ENCODE measurements around the gene SNX10.

SNX10 gene

DNA sequence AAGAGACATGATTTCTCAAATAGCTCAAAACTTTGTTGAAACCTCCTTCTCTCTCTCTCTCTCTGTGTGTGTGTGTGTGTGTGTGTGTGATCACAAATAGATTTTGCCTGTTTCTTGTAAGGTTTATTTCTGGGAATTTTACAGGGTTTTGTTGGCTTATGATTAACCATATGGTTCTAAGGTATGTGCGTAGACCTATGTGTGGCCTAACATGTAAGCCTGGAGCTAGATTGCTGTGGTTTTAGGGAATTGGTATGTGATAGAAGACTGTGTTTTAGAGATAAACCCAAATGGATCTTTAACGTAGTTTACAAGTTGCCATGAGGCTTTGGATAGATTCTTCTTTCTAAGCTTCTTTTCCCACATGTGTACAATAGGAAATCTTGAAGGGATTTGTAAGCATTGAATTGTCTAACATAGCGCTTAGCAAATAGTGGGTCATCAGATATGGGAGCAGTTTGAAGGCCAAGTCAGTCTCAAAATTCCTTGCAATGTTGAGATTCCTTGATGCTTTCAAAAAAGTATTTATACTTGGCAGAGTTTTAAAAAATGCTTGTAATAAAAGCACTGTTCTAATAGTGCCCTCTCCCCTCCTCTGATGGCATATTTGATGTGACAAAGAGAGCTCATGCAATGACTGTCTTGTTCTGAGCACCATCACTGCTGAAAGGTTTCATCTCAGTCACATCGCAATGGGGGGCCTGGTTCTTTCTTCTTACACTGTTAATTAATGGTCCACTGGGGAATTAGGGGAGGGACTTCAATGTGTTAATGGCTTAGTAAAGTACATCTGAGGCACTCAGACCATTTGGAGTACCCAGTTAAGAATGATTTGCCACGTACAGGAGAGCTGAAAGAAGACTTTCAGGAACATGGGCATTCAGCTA, 118.2 kb downstream of the SNX10 start:
- DNase-seq: no peak

DNA sequence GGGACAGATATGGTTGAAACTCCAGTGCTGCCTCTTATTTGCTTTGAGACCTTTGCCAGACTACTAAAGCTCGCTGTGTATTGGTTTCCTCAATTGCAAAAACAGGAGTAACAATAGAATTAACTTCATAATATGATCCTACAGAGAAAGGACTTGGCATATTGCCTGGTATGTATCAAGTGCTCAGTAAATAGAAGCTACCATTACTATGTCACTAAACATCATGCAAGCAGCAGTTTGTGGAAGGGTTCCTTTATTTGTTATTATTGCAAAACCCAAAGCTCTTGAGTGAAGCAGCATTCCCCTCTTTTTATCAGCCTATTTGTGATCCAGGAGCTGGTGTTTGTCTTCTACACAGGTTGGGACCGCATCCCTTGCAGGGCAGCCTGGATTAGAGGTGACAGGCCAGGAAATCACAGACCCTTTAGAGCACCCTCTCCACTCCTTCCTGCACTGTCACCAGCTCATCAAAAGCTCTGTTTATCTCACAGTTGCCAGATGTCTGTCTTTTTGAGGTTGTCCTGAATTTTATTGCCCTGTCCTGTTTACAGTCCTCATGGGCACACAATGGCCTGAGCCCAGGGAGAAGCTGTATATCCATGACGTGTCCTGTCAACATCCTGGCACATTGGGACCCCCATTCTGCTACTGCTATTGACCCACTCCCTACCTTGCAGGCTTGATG, 121.5 kb downstream of the SNX10 start:
- DNase-seq: no peak

DNA sequence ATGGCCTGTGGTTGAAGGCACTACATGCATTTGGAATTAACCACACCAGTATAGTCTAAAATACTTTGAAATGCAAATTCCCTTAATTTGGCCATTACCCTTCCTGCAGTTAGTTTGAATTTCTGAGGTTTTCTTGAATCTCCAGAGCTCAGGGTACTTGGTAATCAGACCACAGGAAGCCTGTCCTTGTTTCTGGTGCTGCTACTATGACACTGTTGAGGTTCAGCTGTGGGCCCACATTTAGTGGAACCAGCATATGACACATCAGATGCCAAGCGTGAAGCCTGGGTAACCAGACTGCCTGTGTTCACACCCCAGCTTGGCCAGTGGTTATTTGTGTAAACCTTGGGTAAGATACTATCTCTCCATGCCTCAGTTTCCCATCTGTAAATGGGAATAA, 124.3 kb downstream of the SNX10 start:
- no peak for DNase-seq

DNA sequence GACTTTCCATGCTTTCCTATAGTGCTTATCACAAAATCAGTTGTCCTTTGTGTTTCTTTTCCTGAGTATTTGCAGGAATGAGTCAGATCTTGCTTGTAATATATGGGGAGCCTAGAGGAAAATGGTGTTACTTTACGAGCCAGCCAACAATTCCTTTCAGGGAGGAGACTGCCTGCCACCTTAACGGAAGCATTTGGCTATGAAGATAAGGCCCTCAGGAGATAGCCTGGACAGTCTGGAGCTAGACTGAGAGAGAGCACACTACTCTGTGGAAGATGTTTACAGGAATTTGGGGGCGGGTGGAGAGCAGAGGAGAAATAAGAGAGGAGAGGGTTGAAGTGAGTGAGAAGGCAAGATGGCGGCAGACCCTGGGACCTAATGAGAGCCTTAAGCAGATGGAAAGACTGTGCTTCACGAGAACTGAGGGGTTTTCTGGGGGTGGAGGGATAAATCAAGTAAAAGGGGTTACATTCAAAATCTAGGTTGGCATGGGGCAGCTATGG, 126.3 kb downstream of the SNX10 start:
- no peak for DNase-seq

DNA sequence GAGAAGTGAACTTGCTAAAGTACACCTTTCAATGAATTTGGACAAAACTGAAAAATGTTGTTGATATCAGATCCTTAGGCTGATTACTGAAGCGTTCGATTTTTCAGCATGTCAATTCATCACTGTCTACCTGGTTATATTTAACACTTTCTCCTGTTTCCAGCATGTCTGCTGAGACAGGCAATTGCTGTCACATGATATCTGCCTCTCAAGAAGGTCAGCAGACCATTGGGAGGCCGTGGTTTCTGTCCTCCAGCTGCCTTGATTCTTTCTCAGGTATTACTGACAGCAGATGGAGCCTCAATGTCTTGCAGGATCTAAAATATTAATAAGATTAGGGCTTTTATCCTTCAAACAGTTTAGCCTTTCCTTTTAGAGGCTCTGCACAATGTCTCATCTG, 127.5 kb downstream of the SNX10 start:
- DNase-seq: no peak

DNA sequence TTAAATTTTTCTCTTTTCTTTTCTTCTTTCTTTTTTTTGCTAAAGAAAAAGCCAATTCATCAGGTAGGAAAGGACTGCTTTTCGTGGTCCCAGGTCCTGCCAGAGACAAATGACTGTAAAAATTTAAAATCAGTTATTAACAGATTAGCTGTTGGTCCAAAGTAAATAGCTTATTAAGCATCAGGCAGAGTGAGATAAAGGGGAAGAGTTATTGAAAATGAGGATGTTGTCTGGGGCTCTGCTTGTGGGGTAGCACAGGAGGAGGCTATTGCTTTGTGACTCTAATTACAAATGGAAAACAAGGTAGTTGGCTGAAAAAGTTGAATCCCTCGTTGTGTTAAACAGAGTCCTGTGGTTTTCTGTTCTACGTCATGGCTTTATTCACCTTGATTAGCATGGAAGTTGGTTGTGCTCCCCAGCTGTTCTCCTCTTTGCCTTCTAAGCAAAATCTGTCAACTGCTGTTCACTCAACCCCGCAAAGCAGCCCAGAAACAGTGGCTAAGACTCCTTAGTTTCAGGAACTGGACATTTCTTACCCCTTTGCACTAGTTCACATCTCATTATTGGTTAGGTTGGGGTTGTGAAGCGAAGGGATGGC, 128.9 kb downstream of the SNX10 start:
- no peak for DNase-seq

DNA sequence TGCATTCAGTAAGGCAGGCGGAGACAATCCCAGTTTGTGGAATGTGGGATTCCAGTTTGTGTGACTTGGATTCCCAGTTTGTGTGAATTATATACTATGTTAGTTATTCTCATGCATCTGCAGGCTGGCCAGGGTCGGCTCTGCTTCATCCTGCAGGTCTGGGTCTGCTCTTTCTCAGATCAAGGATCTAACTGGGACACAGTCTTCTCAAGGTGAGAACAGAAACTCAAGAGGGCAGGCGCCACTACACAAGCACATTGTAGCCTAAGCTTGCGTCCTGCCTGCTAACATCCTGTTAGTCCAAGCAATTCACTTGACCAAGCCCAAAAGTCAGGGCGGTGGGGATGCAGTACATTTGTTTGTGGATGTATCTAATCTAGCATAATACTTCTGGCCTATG, 131.1 kb downstream of the SNX10 start:
- DNase-seq: no peak

DNA sequence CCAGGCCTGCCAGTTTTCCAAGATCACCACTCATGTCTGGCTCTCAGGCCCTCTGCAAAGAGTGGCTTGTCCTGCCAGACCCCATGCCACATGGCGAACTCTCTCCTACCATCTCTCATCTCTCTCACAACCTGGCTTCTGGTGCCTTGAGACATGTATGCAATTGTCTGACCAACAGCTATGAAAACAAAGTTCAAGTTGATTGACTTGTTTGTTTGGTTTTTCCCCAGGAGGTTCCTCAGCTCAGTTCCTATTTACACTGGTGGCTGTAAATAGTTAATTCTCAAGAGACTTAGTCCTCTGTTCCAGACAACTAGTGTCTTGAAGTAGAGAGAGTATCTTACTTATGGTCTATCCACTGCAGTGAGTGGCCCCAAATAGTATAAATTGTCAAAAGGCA, 131.8 kb downstream of the SNX10 start:
- DNase-seq: no peak

Data from stimulated activated CD4-positive, alpha-beta T cell treated with anti-CD3 and anti-CD28 coated beads, Interleukin-15, amount 100 ng/mL, for 24 hours (primary cell).